Activated CD4-positive, alpha-beta T cell treated with anti-CD3 and anti-CD28 coated beads, Interleukin-2, Interleukin-6, amounts not matched to agents 100 ng/mL and 50 ng/mL, durations not matched to agents 16 hours and 8 hours (primary cell): Measurements from ENCODE around the gene NLRP1.

ENCODE experiments used
- DNase-seq: peaks from one replicate; pipeline ENCODE4 v3.0.0-alpha.2; 2020

The NLRP1 gene

DNA sequence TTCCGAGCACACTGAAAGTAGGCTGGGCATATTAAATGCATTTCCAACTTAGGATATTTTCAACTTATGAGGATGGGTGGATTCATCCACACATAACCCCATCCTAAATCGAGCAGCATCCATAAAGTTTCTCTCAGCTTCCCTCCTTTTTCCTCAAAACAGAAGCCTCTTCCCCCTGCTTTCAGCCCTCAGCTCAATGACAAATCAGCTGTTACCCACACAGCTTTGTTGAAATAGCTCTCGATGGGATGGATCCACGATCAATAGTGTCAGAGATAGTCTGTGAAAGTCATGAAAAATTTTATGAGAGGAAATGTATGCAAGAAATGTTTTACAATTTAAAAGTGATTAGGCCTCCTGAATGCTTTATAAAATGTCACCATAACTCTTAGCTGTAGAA, 118.0 kb downstream of the NLRP1 start:
- DNase-seq: no peak

DNA sequence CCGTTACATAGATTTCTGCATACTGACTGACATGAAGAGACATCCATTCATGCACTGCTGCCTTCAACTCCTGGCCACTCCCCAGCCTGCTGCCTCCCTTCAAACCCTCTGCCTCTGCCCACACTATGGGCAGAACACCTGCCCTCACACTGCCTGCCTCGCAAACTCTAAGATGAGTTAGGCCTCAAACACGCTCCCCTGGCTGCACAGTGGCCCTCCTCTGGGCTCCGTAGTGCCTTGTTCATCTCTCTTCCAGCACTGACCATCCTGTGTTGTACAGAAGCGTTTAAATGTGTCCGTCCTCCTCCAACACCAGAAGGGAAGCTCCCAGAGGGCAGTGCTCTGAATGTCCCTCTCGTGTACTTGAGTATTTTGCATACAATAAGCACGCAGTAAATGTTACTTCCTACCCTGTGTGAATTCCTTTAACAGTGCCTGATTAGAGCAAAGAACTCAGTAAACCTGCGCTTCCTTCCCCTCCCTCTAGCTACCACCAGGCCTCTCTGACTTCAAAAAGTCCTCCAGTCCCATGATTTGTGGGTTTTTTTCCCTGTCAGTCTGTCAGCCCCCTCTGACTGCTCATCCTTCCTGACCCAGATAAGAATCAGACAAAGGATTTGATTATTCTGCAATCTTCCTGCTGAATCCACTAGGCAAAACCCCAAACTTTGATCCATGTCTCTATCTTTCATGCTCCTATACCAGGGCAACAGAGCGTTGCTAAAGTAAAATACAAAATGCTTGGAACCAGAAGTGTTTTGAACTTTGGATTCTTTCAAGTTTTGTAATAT, 119.4 kb downstream of the NLRP1 start:
- DNase-seq: no peak
